Measurements from ENCODE around the gene ADGRG6. TPM values are rescaled to one million over a fixed set of nuclear protein-coding genes. Genes with fewer than 3 reads are reported as not detected.

The ADGRG6 gene
- total RNA-seq, 1 experiment from 2014 or later, result 5.3 TPM

DNA sequence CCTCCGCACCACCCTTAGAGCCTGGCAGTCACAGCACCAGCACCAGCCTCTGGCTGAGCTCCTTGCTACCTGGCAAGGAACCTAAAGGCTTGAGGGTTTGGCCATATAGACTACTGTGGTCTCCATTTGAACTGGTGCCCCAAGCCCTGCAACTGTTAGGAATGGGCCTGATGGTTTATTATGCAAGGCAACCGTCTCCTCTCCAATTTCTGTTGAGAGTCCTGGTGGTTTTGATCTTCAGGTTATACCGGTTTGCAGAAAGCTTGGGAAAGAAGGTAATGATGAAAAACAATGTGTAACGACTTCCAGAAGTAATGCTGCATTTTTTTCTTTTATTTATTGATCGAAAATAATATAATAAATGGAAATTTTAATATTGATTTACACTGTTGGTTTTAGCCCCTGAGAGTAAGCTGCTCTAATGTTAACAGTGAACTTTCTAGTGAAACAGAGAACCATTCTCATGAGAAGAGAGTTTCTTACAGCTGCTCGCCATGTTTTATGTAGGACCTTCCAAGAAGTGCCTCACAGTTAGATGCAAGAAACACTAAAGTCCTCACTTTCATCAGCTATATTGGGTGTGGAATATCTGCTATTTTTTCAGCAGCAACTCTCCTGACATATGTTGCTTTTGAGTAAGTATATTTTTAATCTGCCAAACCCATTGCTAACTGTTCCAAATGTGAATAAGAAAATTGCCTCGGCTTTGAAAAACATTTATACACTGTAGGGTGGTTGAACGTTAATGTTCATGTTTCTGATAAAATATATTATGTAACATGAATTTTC, 112.8 kb downstream of the ADGRG6 start (continued):
- TF ChIP-seq, protein P1, sequence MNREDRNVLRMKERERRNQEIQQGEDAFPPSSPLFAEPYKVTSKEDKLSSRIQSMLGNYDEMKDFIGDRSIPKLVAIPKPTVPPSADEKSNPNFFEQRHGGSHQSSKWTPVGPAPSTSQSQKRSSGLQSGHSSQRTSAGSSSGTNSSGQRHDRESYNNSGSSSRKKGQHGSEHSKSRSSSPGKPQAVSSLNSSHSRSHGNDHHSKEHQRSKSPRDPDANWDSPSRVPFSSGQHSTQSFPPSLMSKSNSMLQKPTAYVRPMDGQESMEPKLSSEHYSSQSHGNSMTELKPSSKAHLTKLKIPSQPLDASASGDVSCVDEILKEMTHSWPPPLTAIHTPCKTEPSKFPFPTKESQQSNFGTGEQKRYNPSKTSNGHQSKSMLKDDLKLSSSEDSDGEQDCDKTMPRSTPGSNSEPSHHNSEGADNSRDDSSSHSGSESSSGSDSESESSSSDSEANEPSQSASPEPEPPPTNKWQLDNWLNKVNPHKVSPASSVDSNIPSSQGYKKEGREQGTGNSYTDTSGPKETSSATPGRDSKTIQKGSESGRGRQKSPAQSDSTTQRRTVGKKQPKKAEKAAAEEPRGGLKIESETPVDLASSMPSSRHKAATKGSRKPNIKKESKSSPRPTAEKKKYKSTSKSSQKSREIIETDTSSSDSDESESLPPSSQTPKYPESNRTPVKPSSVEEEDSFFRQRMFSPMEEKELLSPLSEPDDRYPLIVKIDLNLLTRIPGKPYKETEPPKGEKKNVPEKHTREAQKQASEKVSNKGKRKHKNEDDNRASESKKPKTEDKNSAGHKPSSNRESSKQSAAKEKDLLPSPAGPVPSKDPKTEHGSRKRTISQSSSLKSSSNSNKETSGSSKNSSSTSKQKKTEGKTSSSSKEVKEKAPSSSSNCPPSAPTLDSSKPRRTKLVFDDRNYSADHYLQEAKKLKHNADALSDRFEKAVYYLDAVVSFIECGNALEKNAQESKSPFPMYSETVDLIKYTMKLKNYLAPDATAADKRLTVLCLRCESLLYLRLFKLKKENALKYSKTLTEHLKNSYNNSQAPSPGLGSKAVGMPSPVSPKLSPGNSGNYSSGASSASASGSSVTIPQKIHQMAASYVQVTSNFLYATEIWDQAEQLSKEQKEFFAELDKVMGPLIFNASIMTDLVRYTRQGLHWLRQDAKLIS (CRISPR knock-in tag; IDR thresholded peaks at IDR 0.05; ENCODE audit: borderline replicate concordance), result no peak
- no peak for TF ChIP-seq HMGA2 (CRISPR knock-in tag; IDR thresholded peaks at IDR 0.05)
- TF ChIP-seq PRRX2 (CRISPR knock-in tag; IDR thresholded peaks at IDR 0.05), result no peak
- TF ChIP-seq CBFB (CRISPR knock-in tag; IDR thresholded peaks at IDR 0.05; ENCODE audit: low read depth), result no peak
- TF ChIP-seq, protein P2, sequence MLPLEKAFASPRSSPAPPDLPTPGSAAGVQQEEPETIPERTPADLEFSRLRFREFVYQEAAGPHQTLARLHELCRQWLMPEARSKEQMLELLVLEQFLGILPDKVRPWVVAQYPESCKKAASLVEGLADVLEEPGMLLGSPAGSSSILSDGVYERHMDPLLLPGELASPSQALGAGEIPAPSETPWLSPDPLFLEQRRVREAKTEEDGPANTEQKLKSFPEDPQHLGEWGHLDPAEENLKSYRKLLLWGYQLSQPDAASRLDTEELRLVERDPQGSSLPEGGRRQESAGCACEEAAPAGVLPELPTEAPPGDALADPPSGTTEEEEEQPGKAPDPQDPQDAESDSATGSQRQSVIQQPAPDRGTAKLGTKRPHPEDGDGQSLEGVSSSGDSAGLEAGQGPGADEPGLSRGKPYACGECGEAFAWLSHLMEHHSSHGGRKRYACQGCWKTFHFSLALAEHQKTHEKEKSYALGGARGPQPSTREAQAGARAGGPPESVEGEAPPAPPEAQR (CRISPR knock-in tag; IDR thresholded peaks at IDR 0.05), result no peak
- TF ChIP-seq, protein P3, sequence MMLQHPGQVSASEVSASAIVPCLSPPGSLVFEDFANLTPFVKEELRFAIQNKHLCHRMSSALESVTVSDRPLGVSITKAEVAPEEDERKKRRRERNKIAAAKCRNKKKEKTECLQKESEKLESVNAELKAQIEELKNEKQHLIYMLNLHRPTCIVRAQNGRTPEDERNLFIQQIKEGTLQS (CRISPR knock-in tag; conservative IDR thresholded peaks at IDR 0.05), result no peak
- TF ChIP-seq ZNF121 (CRISPR knock-in tag; IDR thresholded peaks at IDR 0.05), result no peak

DNA sequence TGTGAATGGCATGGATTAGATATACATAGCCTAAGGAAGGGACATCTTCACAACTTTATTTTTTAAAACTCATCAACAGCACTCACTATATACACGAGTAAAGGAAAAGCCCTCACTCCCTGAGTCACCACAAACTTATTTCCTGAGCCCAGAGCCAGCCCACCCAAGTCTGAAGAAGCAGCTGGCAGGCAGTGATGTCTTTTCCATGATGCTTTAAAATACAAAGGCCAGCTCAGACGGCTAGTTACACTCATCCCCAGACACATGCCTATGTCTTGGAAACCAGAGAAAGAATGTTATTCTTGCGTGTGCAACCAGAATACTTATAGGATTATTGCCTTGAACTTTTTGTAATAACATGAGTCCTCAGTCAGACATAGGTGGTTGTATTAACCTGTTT, 114.4 kb downstream of the ADGRG6 start:
- H3K27ac Mint-ChIP-seq, result no peak overlapping the region
- no peak for TF ChIP-seq FOXP1 (CRISPR knock-in tag; IDR thresholded peaks at IDR 0.05; ENCODE audit: borderline replicate concordance)
- TF ChIP-seq, protein P4, sequence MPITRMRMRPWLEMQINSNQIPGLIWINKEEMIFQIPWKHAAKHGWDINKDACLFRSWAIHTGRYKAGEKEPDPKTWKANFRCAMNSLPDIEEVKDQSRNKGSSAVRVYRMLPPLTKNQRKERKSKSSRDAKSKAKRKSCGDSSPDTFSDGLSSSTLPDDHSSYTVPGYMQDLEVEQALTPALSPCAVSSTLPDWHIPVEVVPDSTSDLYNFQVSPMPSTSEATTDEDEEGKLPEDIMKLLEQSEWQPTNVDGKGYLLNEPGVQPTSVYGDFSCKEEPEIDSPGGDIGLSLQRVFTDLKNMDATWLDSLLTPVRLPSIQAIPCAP (CRISPR knock-in tag; IDR thresholded peaks at IDR 0.05), result no peak
- TF ChIP-seq ATF1 (CRISPR knock-in tag; IDR thresholded peaks at IDR 0.05), result no peak
- TF ChIP-seq, protein P5, sequence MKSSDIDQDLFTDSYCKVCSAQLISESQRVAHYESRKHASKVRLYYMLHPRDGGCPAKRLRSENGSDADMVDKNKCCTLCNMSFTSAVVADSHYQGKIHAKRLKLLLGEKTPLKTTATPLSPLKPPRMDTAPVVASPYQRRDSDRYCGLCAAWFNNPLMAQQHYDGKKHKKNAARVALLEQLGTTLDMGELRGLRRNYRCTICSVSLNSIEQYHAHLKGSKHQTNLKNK (CRISPR knock-in tag; IDR thresholded peaks at IDR 0.05), result no peak
- TF ChIP-seq, protein P6, sequence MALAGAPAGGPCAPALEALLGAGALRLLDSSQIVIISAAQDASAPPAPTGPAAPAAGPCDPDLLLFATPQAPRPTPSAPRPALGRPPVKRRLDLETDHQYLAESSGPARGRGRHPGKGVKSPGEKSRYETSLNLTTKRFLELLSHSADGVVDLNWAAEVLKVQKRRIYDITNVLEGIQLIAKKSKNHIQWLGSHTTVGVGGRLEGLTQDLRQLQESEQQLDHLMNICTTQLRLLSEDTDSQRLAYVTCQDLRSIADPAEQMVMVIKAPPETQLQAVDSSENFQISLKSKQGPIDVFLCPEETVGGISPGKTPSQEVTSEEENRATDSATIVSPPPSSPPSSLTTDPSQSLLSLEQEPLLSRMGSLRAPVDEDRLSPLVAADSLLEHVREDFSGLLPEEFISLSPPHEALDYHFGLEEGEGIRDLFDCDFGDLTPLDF (CRISPR knock-in tag; IDR thresholded peaks at IDR 0.05), result no peak
- peak; percentile 43; the same call in 1 of the 2 replicates for ATAC-seq
- H3K4me1 Mint-ChIP-seq, result peaks cover 38% of the 10 kb centered on the region
- H3K27me3 Mint-ChIP-seq (ENCODE audit: low read depth), result no peaks in the 10 kb centered on the region
- POLR2A ChIA-PET, result no interaction called here
- H3K9me3 Mint-ChIP-seq, result no peaks in the 10 kb centered on the region
- H3K36me3 Mint-ChIP-seq, result no peaks in the 10 kb centered on the region
- no peak overlapping the region for H3K4me3 Mint-ChIP-seq
- CTCF ChIA-PET, result no interaction called here
- DNase-seq (ENCODE audit: low spot score), result no peak

DNA sequence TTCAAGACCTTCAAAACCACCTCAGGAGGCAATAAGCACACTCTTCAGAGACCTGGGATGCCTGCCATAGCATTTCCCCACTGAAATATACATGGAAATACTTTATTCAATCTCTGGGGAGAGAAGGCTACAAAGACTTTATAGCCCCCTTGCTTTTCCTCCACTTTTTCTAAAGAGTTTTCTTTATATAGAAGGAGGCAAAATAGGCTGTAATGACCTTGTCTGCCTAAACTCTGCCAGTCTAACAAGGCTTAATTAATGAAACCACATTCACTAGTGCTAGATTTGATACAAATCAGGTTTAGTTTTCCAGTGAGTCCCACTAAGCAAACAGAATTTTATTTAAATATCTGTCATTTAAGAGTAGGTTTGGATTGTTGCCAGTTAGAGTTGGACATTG, 114.9 kb downstream of the ADGRG6 start:
- no peak overlapping the region for H3K4me3 Mint-ChIP-seq
- no peak overlapping the region for H3K27ac Mint-ChIP-seq
- ATAC-seq, result no peak
- no peaks in the 10 kb centered on the region for H3K27me3 Mint-ChIP-seq (ENCODE audit: low read depth)
- CTCF ChIA-PET, result no interaction called here
- POLR2A ChIA-PET, result no interaction called here
- DNase-seq (ENCODE audit: low spot score), result no peak
- H3K9me3 Mint-ChIP-seq, result no peaks in the 10 kb centered on the region
- H3K4me1 Mint-ChIP-seq, result peaks cover 42% of the 10 kb centered on the region
- H3K36me3 Mint-ChIP-seq, result no peaks in the 10 kb centered on the region
- TF ChIP-seq ZNF121 (CRISPR knock-in tag; IDR thresholded peaks at IDR 0.05) (no peak), GRHL2 (CRISPR knock-in tag; IDR thresholded peaks at IDR 0.05; ENCODE audit: insufficient replicate concordance, severe bottlenecking) (no peak), MXD4 (CRISPR knock-in tag; IDR thresholded peaks at IDR 0.05; ENCODE audit: borderline replicate concordance) (no peak), RELA (CRISPR knock-in tag; IDR thresholded peaks at IDR 0.05; ENCODE audit: borderline replicate concordance) (no peak), NFATC4 (CRISPR knock-in tag; IDR thresholded peaks at IDR 0.05) (no peak), ZNF671 (CRISPR knock-in tag; IDR thresholded peaks at IDR 0.05) (no peak), HMGA2 (CRISPR knock-in tag; IDR thresholded peaks at IDR 0.05) (no peak), CREM (CRISPR knock-in tag; IDR thresholded peaks at IDR 0.05) (no peak), ZBTB21 (CRISPR knock-in tag; IDR thresholded peaks at IDR 0.05; ENCODE audit: borderline replicate concordance) (no peak)
- TF ChIP-seq, protein P7, sequence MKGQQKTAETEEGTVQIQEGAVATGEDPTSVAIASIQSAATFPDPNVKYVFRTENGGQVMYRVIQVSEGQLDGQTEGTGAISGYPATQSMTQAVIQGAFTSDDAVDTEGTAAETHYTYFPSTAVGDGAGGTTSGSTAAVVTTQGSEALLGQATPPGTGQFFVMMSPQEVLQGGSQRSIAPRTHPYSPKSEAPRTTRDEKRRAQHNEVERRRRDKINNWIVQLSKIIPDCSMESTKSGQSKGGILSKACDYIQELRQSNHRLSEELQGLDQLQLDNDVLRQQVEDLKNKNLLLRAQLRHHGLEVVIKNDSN (CRISPR knock-in tag; IDR thresholded peaks at IDR 0.05), result no peak
- TF ChIP-seq, protein P8, sequence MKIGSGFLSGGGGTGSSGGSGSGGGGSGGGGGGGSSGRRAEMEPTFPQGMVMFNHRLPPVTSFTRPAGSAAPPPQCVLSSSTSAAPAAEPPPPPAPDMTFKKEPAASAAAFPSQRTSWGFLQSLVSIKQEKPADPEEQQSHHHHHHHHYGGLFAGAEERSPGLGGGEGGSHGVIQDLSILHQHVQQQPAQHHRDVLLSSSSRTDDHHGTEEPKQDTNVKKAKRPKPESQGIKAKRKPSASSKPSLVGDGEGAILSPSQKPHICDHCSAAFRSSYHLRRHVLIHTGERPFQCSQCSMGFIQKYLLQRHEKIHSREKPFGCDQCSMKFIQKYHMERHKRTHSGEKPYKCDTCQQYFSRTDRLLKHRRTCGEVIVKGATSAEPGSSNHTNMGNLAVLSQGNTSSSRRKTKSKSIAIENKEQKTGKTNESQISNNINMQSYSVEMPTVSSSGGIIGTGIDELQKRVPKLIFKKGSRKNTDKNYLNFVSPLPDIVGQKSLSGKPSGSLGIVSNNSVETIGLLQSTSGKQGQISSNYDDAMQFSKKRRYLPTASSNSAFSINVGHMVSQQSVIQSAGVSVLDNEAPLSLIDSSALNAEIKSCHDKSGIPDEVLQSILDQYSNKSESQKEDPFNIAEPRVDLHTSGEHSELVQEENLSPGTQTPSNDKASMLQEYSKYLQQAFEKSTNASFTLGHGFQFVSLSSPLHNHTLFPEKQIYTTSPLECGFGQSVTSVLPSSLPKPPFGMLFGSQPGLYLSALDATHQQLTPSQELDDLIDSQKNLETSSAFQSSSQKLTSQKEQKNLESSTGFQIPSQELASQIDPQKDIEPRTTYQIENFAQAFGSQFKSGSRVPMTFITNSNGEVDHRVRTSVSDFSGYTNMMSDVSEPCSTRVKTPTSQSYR (CRISPR knock-in tag; IDR thresholded peaks at IDR 0.05), result no peak
